K562 (cell line): ENCODE results near the gene CNTFR. TPM values are rescaled to one million over a fixed set of nuclear protein-coding genes. Genes with fewer than 3 reads are reported as not detected.

ENCODE experiments used
- ATAC-seq: fragments of 200-7000 bp; cut with Tn5 transposase; 3 replicates; pipeline ENCODE4 v1.9.1; 2020; ENCODE audit warnings: moderate library complexity
- BruUV-seq: library from RNA; stranded (reverse); fragments of 400-500 nt; replicated peaks from 2 replicates; lab custom pipeline; 2021; lab: Mats Ljungman, UMichigan
- CTCF ChIA-PET: fragments of 300-600 bp; formaldehyde crosslinking; extraction: SDS; loops from one replicate; lab custom pipeline; 2021; ENCODE audit warnings: low intra/inter-chr PET ratio; lab: Yijun Ruan, JAX
- POLR2A ChIA-PET: fragments of 300-600, 350-650 bp; sonication (Branson Sonifier 250); formaldehyde crosslinking; extraction: SDS; loops from one replicate; lab custom pipeline; 2021; ENCODE audit warnings: antibody characterized with exemption, inconsistent platforms; lab: Yijun Ruan, JAX
- DNase-seq, 4 experiments: peaks; one replicate each; pipeline versions ENCODE4 v3.0.0 to v3.0.0-alpha.2; 2011 to 2018; ENCODE audit warnings: low spot score in 3 of 4, mixed read lengths in 3 of 4; ENCODE audit errors: extremely low read depth in 1 of 4
- FAIRE-seq: peaks from 2 replicates; lab custom pipeline; 2011; peaks lifted over from hg19 to GRCh38; lab: Jason Lieb, UNC
- H2AFZ ChIP-seq: 2 replicates; pipeline ENCODE4 v1.6.0; 2011; ENCODE audit warnings: low read depth, low read length, control low read depth, inconsistent platforms
- H3K27ac ChIP-seq: fragments of 200-600 bp; 3 replicates; pipeline ENCODE4 v1.8.0; 2011; ENCODE audit warnings: low read depth, mild to moderate bottlenecking, control low read depth, inconsistent platforms, low read length, moderate library complexity, mixed read lengths; ENCODE audit errors: extremely low read depth
- H3K27me3 ChIP-seq, 2 experiments: fragments of 300-600 bp in 1 of 2; 2 replicates in 1 of 2; 3 replicates in 1 of 2; pipeline versions ENCODE4 v1.6.0 to v1.8.0; 2011; ENCODE audit warnings: inconsistent platforms in 2 of 2, low read length in 2 of 2, mild to moderate bottlenecking in 1 of 2, mixed read lengths in 1 of 2, moderate library complexity in 1 of 2; ENCODE audit not compliant: control insufficient read depth in 2 of 2, insufficient read depth in 2 of 2
- H3K36me3 ChIP-seq: fragments of 300-600 bp; 3 replicates; pipeline ENCODE4 v1.8.0; 2011; ENCODE audit warnings: mild to moderate bottlenecking, low read length, inconsistent platforms; ENCODE audit not compliant: control insufficient read depth, insufficient read depth
- H3K4me1 ChIP-seq, 2 experiments: fragments of 200-600 bp in 1 of 2; replicated peaks in 1 of 2; 2 replicates in 1 of 2; 3 replicates in 1 of 2; pipeline versions ENCODE4 v1.5.1 to v1.8.0; 2011; ENCODE audit warnings: inconsistent platforms in 2 of 2, low read length in 2 of 2, mild to moderate bottlenecking in 1 of 2, mixed read lengths in 1 of 2, moderate library complexity in 1 of 2; ENCODE audit not compliant: control insufficient read depth in 2 of 2, insufficient read depth in 2 of 2
- H3K4me2 ChIP-seq: 2 replicates; pipeline ENCODE4 v1.6.1; 2011; ENCODE audit warnings: low read length, control low read depth, inconsistent platforms, mixed read lengths; ENCODE audit not compliant: insufficient read depth
- H3K4me3 ChIP-seq: fragments of 200-600 bp; sonication (generic), shearing (Covaris generic); 2 replicates; pipeline ENCODE4 v1.5.1; 2016; ENCODE audit warnings: control low read depth, inconsistent platforms
- H3K79me2 ChIP-seq: fragments of 200-600 bp; 3 replicates; pipeline ENCODE4 v1.8.0; 2011; ENCODE audit warnings: low read length, inconsistent platforms; ENCODE audit not compliant: control insufficient read depth, insufficient read depth
- H3K9ac ChIP-seq, 2 experiments: 2 replicates each; pipeline versions ENCODE4 v1.6.0 to v1.6.1; 2011; ENCODE audit warnings: low read depth in 2 of 2, low read length in 2 of 2, control low read depth in 1 of 2, inconsistent platforms in 1 of 2, mild to moderate bottlenecking in 1 of 2, mixed read lengths in 1 of 2; ENCODE audit not compliant: insufficient read depth in 1 of 2
- H3K9me1 ChIP-seq: one replicate; pipeline ENCODE4 v1.6.0; 2011; ENCODE audit warnings: inconsistent platforms, mild to moderate bottlenecking, low read length, moderate library complexity; ENCODE audit not compliant: control insufficient read depth, insufficient read depth
- H3K9me3 ChIP-seq: replicated peaks from 2 replicates; pipeline ENCODE4 v1.5.1; 2011; ENCODE audit warnings: low read depth, low read length, inconsistent platforms; ENCODE audit not compliant: control insufficient read depth, insufficient read depth
- H4K20me1 ChIP-seq: replicated peaks from 2 replicates; pipeline ENCODE4 v1.6.1; 2011; ENCODE audit warnings: low read length, inconsistent platforms, mixed read lengths; ENCODE audit not compliant: control insufficient read depth, insufficient read depth
- ADNP ChIP-seq: fragments of 200-800 bp; sonication (Bioruptor generic); IDR thresholded peaks from 2 replicates; pipeline ENCODE4 v1.6.1; 2016; ENCODE audit warnings: missing genetic modification characterization, missing compliant biosample characterization
- ARID1B ChIP-seq: fragments of 450-650 bp; IDR thresholded peaks from 2 replicates; pipeline ENCODE4 v1.6.1; 2016; ENCODE audit warnings: antibody characterized with exemption, mild to moderate bottlenecking, inconsistent platforms
- ELF2 ChIP-seq: fragments of 250-450 bp; sonication (Bioruptor Pico); IDR thresholded peaks from 2 replicates; pipeline ENCODE4 v1.5.0; 2021; ENCODE audit warnings: mild to moderate bottlenecking
- HNRNPH1 ChIP-seq: fragments of 200-400 bp; formaldehyde crosslinking; optimal IDR thresholded peaks from 2 replicates; pipeline ENCODE3; 2017; ENCODE audit warnings: low read depth, mild to moderate bottlenecking, low read length, moderate library complexity
- POU5F1 ChIP-seq: fragments of 150-350 bp; IDR thresholded peaks from 2 replicates; pipeline ENCODE4 v1.6.1; 2014; ENCODE audit warnings: borderline replicate concordance, low read length, low read depth, mild to moderate bottlenecking; ENCODE audit not compliant: partially characterized antibody
- SMAD2 ChIP-seq: fragments of 150-350 bp; IDR thresholded peaks from 2 replicates; pipeline ENCODE4 v1.6.1; 2014; ENCODE audit warnings: low read depth, mild to moderate bottlenecking, low read length
- ZEB2 ChIP-seq: fragments of 450-650 bp; IDR thresholded peaks from 2 replicates; pipeline ENCODE4 v1.6.1; 2016
- ZNF324 ChIP-seq: fragments of 250-450 bp; sonication (Bioruptor Pico); IDR thresholded peaks from 2 replicates; pipeline ENCODE4 v1.4.0; 2020; ENCODE audit warnings: mild to moderate bottlenecking
- ZNF830 ChIP-seq: fragments of 250-450 bp; sonication (Bioruptor Pico); IDR thresholded peaks from 2 replicates; pipeline ENCODE4 v1.5.0; 2021; ENCODE audit warnings: mild to moderate bottlenecking
- WGBS: fragments of 100-300 bp; shearing (Covaris generic); methylation state at CpG from one replicate; pipeline ENCODE4 v1.1.6; 2016; ENCODE audit warnings: low coverage, mixed read lengths; ENCODE audit not compliant: insufficient coverage; ENCODE audit errors: missing lambda C conversion rate; 5-methylcytosine and 5-hydroxymethylcytosine counted together
- in situ Hi-C: fragments of 300-500 bp; cut with MboI; formaldehyde crosslinking; loops from 4 replicates; pipeline ENCODE4 v1.15.0; 2018; ENCODE audit warnings: inconsistent platforms, mixed read lengths
- intact Hi-C: fragments of 100-400 bp; cut with micrococcal nuclease; formaldehyde crosslinking; loops from 2 replicates; pipeline ENCODE4 v1.14.2; 2022
- polyA plus RNA-seq, 8 experiments: library from polyadenylated mRNA; depleted of rRNA in 4 of 8; stranded (reverse) in 5 of 8; unstranded in 3 of 8; fragments of >200 nt; fragmentation: Nextera tagmentation in 2 of 8; fragmentation: Illumina TruSeq in 1 of 8; extraction: Ambion mirVana in 2 of 8; extraction: Trizol in 1 of 8; gene quantifications; 2 replicates each; pipeline versions ENCODE4 v1.2.1 to v1.2.3, GENCODE V29; 2011 to 2014; ENCODE audit warnings: inconsistent platforms in 1 of 8, missing spikeins in 1 of 8
- total RNA-seq, 7 experiments: library from RNA; depleted of rRNA in 6 of 7; stranded (reverse); fragments of >200 nt in 6 of 7; fragmentation: Illumina TruSeq in 2 of 7; extraction: Trizol in 2 of 7; gene quantifications; 2 replicates each; pipeline versions ENCODE4 v1.2.1 to v1.2.3, GENCODE V29; 2011 to 2021; ENCODE audit warnings: low replicate concordance in 1 of 7
- TF ChIP-seq, protein P1 (sequence below): fragments of 250-450 bp; sonication (Bioruptor Pico); IDR thresholded peaks from 2 replicates; pipeline ENCODE4 v1.8.0; 2022; ENCODE audit warnings: inconsistent platforms
- TF ChIP-seq, protein P2 (sequence below): sonication (generic); formaldehyde crosslinking; IDR thresholded peaks from 2 replicates; pipeline ENCODE4 v1.9.0; 2022; ENCODE audit warnings: mild to moderate bottlenecking, missing genetic modification reagents
- TF ChIP-seq, protein P3 (sequence below): fragments of 450-650 bp; IDR thresholded peaks from 2 replicates; pipeline ENCODE4 v1.6.1; 2018; ENCODE audit not compliant: partially characterized antibody

The CNTFR gene
- total and polyA plus RNA-seq, 9 of the 15 experiments (the other 6 are each of a cell fraction or from before 2014, with no cell fraction given) = not detected

DNA sequence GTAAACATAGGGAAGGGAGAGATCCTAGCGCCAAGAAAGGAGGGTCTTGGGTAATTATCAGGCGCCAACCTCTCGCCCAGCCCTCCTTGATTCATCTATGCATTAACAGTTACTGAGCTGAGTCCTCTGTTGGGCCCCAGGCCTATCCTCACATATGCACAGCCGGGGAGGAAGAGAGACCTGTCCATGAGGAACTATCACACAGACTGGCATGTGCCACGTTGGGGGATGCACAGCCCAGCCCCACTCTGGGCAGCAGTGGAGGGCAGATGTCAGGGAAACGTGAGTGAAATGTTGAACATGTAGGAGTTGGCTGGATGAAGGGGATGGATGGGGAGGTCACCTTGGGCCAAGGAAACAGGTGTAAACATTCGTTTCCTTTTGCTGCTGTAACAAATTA, 48.0 kb downstream of the CNTFR start:
- WGBS = 0% methylated on average over 6 of the region's 7 CpGs
- Histone ChIP-seq H4K20me1 (no peaks in the 10 kb centered on the region), H3K36me3 (no peaks in the 10 kb centered on the region), H3K27ac (no peak overlapping the region), H3K9me3 (no peaks in the 10 kb centered on the region), H3K9me1 (no peaks in the 10 kb centered on the region), H3K4me3 (no peak overlapping the region), H2AFZ (no peak overlapping the region), H3K79me2 (no peaks in the 10 kb centered on the region), H3K4me2 (no peak overlapping the region), H3K9ac (no peak overlapping the region), H3K4me1 (no peaks in the 10 kb centered on the region), H3K27me3 (peaks cover 0 to 22% of the 10 kb centered on the region in 2 experiments; a peak in 2 of 5 replicates)
- ChIA-PET CTCF (no interaction called here), POLR2A (no interaction called here)
- DNase-seq (no peak), FAIRE-seq (no peak), ATAC-seq (no peak)
- TF ChIP-seq ZNF324 = no peak
- BruUV-seq = no TSS peak
- intact Hi-C loops = no loop called here
- in situ Hi-C loops = no loop called here

DNA sequence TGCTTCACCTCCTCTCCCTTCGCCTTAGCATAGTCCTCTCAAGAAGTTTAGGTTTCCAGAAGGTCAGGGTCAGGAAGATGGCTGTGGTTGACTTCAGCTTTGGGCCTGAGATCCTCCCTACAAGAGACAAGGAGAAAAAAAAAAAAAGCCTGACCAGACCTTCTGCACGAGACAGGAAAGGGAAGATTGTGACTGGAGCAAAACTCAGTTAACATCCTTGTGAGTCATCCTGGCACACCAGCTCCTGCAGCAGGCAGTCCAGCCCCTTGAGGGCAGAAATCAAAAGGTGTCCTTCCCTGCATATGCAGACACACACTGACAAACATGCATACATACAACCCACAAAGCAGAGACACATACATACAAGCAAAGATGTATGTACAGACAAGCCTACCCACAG, 48.7 kb downstream of the CNTFR start:
- Histone ChIP-seq H3K9me3 (no peaks in the 10 kb centered on the region), H3K79me2 (no peaks in the 10 kb centered on the region), H3K9ac (no peak overlapping the region), H3K4me1 (no peaks in the 10 kb centered on the region), H2AFZ (no peak overlapping the region), H3K27ac (no peak overlapping the region), H3K9me1 (no peaks in the 10 kb centered on the region), H3K36me3 (no peaks in the 10 kb centered on the region), H3K27me3 (peaks cover 0 to 18% of the 10 kb centered on the region in 2 experiments; a peak in 2 of 5 replicates), H3K4me2 (no peak overlapping the region), H4K20me1 (no peaks in the 10 kb centered on the region), H3K4me3 (no peak overlapping the region)
- BruUV-seq = no TSS peak
- DNase-seq (no peak), FAIRE-seq (no peak), ATAC-seq (no peak)
- in situ Hi-C loops (no loop called here), intact Hi-C loops (no loop called here)
- ChIA-PET POLR2A (no interaction called here), CTCF (interaction anchor here (0.6 kb wide), 1 partner anchor 133 kb away, joined by 3 read pairs; no protein-coding TSS in a partner anchor)
- WGBS = 0% methylated on average over 1 of the region's 2 CpGs
- TF ChIP-seq, protein P1, sequence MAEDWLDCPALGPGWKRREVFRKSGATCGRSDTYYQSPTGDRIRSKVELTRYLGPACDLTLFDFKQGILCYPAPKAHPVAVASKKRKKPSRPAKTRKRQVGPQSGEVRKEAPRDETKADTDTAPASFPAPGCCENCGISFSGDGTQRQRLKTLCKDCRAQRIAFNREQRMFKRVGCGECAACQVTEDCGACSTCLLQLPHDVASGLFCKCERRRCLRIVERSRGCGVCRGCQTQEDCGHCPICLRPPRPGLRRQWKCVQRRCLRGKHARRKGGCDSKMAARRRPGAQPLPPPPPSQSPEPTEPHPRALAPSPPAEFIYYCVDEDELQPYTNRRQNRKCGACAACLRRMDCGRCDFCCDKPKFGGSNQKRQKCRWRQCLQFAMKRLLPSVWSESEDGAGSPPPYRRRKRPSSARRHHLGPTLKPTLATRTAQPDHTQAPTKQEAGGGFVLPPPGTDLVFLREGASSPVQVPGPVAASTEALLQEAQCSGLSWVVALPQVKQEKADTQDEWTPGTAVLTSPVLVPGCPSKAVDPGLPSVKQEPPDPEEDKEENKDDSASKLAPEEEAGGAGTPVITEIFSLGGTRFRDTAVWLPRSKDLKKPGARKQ (CRISPR knock-in tag) = no peak
- TF ChIP-seq ZEB2 (no peak), ZNF830 (no peak), ARID1B (no peak), SMAD2 (no peak), HNRNPH1 (no peak), ADNP (no peak), POU5F1 (no peak), ELF2 (CRISPR knock-in tag) (no peak)
- TF ChIP-seq, protein P2, sequence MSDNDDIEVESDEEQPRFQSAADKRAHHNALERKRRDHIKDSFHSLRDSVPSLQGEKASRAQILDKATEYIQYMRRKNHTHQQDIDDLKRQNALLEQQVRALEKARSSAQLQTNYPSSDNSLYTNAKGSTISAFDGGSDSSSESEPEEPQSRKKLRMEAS = no peak
- TF ChIP-seq, protein P3, sequence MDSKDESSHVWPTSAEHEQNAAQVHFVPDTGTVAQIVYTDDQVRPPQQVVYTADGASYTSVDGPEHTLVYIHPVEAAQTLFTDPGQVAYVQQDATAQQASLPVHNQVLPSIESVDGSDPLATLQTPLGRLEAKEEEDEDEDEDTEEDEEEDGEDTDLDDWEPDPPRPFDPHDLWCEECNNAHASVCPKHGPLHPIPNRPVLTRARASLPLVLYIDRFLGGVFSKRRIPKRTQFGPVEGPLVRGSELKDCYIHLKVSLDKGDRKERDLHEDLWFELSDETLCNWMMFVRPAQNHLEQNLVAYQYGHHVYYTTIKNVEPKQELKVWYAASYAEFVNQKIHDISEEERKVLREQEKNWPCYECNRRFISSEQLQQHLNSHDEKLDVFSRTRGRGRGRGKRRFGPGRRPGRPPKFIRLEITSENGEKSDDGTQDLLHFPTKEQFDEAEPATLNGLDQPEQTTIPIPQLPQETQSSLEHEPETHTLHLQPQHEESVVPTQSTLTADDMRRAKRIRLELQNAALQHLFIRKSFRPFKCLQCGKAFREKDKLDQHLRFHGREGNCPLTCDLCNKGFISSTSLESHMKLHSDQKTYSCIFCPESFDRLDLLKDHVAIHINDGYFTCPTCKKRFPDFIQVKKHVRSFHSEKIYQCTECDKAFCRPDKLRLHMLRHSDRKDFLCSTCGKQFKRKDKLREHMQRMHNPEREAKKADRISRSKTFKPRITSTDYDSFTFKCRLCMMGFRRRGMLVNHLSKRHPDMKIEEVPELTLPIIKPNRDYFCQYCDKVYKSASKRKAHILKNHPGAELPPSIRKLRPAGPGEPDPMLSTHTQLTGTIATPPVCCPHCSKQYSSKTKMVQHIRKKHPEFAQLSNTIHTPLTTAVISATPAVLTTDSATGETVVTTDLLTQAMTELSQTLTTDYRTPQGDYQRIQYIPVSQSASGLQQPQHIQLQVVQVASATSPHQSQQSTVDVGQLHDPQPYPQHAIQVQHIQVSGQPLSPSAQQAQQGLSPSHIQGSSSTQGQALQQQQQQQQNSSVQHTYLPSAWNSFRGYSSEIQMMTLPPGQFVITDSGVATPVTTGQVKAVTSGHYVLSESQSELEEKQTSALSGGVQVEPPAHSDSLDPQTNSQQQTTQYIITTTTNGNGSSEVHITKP = no peak
